Posterior vena cava (tissue), 2 donors: ENCODE data around the gene PIN4. TPM values are rescaled to one million over a fixed set of nuclear protein-coding genes. Genes with fewer than 3 reads are reported as not detected.

ENCODE experiments used
- total RNA-seq, 2 donors: library from RNA; stranded (reverse); fragmentation: NEBNext Ultra II Directional; extraction: Animal tissue kit (Norgen Biotek cat#: 25700); gene quantifications; one replicate each; pipeline ENCODE4 v1.2.1, GENCODE V29; 2021
- donor health status: DM: yes; HTN: yes; CAD: no.
- donor health status: DM: yes; HTN: yes; CAD: no.

PIN4 gene
- total RNA-seq, 2 donors from 2014 or later, result 7.1 to 8.8 TPM

Other genes starting within 250 kb of the PIN4 start
- 10 to 100 TPM in 1 of 2 donors, 1 to 10 TPM in 1; 8.9 to 10.7 TPM for gene RTL5, start 49.8 kb upstream of the PIN4 start, total RNA-seq
- gene ERCC6L, start 57.3 kb downstream of the PIN4 start, total RNA-seq, result under 1 TPM; 0.05 to 0.14 TPM
- 100 to 1,000 TPM; 739 to 780 TPM for gene RPS4X, start 95.5 kb downstream of the PIN4 start, total RNA-seq
- not detected for gene CITED1, start 124.2 kb downstream of the PIN4 start, total RNA-seq